Activated CD8-positive, alpha-beta memory T cell treated with anti-CD3 and anti-CD28 coated beads for 48 hours (primary cell): ENCODE measurements around the gene KCNN2.

Experiments used
- DNase-seq, 3 experiments: peaks; one replicate each; pipeline ENCODE4 v3.0.0-alpha.2; 2020; ENCODE audit warnings: low read depth in 2 of 3, low spot score in 2 of 3

The KCNN2 gene

DNA sequence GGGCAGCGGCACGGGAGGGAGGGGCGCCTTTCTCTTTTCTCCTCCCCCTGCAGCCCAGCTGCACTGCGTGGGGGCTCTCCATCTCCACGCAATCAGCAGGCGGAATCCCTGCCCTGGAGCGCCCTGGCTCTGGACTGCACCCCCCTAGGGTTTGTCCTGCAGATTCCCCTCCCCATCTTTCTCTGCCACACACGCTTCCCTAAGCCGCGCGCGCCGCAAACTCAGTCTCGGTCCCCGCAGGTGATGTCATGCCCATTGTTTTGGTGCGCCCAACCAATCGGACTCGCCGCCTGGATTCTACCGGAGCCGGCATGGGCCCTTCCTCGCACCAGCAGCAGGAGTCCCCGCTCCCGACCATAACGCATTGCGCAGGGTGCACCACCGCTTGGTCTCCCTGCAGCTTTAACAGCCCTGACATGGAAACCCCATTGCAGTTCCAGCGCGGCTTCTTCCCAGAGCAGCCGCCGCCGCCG lies at the start of gene KCNN2:
TSS of gene KCNN2 (plus strand) at position 347 of the 473 bp plus-strand sequence. CDS start at position 417, 70 bp downstream.
- no peak for DNase-seq

DNA sequence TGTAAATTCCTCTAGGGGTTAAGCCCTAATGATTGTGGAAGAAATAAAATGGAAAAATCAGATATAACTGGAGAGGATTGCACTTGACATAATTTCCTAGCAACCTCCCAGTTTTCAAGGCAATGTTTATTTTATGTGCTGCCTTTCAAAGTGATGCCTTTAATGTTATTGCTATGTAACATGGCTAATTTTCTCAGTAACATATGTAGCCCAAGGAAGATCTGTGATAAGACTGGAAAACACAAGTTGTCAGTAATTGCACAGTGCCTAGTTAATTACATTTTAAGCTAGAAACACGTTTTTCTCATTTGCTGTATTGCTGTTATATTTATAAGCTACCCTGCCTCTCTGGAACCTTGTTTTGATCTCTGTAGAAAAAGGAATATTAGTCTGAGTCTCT lies 49.2 kb upstream of the KCNN2 start:
- DNase-seq: no peak

DNA sequence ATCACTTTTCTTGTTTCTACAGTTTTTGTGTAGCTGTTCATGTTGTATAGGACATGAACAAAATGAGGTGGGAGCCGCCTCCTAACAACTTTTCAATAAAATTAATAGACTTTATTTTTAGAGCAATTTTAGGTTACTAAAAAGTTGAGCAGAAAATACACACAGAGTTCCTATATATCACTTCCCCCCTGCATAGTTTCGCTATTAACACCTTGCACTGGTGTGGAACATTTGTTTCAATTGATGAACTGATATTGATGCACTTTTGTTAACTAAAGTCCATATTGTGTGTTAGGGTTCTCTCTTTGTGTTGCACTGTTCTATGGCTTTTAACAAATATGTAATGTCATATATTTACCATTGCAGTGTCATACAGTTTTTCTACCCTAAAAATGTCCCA lies 47.8 kb upstream of the KCNN2 start:
- DNase-seq: no peak

DNA sequence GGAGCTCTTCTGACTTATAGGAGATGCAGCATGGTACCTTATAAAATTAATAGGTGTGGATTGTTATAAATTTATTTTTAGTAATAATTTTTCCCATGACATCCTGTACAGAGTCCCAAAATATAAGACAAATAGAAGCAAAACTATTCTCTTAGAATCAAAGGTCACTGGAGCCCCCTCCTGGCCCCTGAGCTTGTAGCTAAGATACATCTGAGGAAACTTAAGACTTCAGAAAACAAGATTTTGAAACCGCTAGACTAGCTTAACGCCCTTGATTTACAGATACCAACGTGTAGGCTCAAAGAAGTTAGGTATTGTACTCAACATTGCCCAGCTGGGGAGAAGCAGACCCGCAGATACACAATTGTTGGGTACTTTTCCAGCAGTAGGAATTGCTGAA lies 45.7 kb upstream of the KCNN2 start:
- no peak for DNase-seq

DNA sequence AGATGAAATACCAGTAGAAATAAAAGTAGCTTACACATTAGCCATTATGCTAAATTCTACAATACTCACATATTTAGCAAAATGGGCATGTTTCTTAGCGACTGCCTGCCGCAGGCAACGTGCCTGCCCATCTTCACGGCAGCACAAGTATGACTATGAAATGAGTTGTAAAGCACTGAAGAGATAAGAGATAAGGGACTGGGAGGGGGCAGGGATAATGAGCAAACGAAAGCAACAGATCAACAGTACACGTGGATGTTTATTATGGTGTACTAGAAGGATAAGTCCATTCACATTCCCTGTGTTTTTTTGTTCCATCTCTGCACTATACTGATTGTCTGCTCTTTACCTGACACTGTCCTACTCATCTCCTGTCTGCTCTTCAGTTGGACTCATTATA lies 44.1 kb upstream of the KCNN2 start:
- no peak for DNase-seq

DNA sequence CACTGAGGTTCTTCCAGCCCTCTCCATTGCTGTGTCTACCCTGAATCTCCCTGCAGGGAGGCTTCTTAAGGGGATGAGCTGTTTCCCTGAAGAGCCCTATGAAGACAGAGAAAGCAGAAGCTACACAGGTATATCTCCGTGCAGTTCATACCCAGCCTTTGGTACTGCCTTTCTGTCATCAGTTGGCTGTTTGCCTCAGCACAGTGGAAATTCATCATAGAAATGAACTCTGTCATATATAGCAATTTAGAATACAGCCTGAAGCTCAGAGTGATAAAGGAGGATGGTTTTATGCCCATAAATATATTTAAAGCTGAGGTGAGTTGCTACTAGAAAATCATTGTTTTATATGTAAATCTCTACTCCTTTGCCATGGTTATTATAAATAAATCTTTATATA lies 42.6 kb upstream of the KCNN2 start:
- no peak for DNase-seq

DNA sequence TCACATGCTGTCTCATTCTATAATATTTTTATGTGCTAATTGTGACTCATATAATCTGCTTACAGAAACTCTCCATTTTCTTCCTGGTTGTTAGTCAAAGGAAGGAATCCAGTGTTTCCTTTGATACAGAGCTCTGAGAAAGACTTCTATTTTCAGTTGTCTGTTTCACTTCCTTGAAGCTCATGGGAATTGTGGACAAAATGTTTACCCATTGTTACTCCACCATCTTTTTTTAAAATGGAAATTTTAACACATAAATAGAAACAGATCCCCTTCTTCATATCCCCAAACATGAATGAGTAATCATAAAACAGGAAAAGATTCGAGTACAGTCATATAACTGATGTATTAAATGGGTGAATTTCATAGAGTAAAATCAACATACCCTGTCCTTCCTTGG lies 42.0 kb upstream of the KCNN2 start:
- no peak for DNase-seq

DNA sequence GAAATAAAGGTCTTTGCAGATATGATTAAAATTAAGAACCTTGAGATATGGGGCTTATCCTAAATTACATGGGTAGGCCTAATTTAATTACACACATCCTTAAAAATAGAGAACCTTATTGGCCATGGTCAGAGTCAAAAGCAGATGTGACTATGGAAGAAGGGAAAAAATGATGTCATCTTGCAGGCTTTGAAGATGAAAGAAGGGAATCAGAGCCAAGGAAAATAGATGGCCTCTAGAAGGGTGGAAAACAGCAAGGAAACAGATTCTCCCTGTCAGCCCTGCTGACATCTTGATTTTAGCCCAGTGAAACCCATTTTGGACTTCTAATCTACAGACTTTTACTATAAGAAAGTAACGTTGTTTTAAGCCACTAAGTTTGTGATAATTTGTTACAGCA lies 37.6 kb upstream of the KCNN2 start:
- no peak for DNase-seq

DNA sequence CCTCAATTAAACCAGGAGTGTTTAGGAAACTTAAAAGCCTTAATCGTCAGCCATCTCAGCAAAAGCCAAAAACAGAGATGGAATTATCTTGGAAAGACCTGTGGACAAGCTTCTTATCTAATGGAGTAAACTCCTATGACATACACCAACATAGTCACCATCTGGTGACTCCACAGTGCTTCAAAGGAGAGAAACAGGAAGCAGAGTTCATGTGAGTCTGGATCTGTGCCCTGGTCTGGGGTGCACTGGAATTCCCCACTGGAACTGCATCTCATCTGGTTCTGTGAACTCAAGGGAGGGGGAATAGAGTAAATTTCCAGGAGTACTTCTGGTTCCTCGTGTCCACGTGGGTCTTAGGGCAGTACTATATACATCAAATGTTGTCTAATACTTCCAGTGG lies 36.3 kb upstream of the KCNN2 start:
- no peak for DNase-seq

DNA sequence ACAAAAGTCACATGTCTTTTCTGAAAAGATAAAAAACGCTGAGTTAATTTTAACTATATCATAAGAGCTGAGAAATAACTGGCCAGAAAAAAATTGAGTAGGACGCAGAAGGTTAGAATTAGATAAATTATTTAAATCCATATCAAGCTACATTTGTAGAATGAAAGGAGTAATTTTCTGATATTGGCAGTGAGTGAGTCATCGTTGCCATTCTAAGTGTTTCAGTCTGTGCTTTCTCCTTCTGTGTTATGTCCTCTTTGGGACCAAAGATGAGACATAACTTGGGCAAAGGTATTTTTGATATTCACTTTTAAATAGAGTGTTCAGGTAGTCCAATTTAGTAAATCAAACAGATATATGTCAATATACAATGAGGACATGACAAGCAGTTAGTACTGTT lies 34.4 kb upstream of the KCNN2 start:
- DNase-seq: no peak

DNA sequence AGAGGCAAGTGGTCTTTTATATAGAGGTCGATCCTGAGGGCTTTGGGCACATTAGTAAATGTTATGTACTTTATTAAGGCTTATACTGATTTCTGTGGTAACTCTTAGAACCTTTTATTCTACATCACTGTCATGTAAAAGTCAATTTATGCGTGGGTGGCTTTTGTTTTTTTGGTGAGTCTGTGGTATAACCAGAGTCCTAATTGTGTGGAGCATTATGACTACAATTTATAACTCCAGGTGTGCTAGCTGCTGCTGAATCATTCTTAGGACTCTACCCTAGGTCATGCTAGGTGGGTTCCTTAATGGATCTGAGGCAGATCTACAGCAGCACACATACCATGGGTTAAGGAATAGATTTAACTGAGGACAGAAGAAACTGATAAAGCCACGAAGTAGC lies 33.9 kb upstream of the KCNN2 start:
- DNase-seq: no peak

DNA sequence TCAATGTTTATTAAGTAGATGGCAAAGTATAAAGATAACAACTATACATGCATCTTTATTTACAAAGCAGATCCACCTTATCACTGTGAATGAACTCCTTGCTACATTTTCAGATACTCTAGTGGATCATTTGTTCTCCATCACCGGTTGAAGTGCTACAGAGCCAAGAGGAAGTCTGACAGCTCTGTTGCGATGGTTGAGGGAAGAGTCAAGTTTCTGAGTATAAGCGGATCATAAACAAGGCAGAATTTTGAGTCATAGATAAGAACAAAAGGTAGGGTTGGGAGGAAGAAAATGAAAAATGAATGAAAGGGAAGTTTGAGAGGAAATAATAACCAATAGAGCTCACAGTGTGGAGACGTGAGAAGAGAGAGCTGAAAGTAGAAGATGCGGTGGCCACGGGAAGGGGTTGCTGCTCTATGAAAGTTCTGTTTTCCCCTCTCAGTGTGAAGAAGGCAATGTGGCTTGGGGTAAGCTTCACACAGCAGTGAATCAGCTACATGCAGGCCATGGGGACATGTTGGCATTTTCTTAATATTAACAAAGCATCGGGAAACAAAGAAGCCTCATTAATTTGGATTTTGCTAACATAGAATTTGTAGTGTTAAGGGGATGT lies 30.8 kb upstream of the KCNN2 start:
- DNase-seq: no peak

DNA sequence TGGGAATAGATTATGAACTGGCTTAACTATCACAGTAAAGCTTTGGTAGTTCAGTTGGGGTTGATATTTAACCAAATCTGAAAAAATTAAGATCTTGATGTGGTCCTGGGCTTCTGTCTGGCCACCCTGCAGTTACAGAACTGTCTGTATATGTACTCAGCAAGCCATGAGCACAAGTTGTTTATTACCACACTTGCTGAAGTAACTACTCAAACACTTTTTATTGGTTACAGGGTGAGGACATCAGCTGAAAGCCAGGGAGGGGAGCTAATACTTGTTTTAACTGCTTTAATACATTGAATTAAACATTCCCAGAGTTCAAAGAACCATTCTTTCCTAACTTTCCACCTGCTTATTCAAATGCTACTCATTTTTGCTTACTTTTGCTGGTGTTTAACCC lies 29.4 kb upstream of the KCNN2 start:
- no peak for DNase-seq

DNA sequence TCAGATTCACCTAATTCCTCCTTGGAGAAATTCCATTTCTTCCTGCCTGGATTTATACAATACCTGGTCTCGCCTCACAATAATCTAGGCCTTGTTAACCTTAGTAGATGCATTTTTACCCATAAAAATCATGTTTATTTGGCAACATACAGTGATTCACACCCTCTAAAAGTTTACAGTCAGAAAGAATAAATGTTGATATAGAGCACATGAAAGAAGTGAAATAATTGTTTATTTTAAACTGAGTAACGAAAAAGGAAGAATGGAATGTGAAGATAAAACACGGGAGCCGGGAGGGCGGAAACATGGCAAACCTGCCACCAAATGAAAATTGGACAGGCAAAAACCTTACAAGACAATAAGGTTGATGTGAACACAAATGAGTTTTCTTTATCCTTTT lies 28.9 kb upstream of the KCNN2 start:
- no peak for DNase-seq

DNA sequence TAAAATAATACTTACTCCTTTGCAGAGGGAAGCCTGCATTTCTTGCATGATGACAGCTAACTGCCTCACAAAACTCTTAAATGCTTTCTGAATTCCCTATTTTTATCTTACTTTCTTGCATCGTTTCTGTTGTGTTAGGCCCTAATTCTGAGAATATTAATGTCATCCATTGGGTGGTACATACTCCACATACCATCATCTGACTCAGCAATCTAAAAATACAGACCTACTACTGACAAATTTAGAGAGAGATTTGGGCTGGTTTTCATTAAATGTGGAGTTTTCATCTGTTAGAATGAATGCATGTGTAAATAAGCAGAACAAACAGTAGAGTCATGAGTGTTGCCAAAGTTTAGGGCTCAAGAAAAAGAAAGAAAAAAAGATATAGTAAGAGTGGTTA lies 26.5 kb upstream of the KCNN2 start:
- no peak for DNase-seq

DNA sequence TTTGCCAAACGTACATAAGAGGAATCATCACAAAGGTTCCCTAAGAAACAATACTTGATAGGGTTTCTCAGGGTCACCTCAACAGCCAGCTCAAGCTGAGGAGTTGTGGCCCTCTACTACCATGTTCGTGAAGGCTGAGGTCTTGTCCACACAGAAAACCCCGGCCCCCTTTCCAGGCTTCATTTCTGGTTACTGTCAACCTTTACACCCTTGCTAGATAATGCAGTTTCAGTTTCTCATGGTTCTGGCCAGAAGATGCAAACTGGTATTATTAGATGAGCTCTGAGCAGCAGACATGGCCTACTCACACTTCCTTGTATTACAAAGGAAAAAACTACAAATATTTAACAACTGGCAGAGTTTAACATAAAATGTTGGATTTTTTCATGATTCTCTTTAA lies 22.8 kb upstream of the KCNN2 start:
- DNase-seq: no peak

DNA sequence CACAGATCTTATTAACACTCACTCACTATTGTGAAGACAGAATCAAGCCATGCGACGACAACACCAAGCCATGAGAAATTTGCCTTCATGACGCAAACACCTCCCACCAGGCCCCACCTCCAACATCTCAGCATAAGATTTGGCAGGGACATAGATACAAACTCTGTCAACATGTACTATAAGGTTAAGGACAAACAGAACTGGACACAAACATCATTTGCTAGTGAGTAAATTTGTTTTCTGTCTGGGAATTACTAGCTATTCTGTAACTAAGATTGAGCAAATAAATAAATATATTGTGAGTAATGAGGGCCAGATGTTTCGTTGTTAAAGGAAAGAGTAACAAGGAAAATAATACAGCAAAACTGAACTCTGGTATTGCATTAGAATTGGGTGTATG lies 15.7 kb upstream of the KCNN2 start:
- DNase-seq: no peak

DNA sequence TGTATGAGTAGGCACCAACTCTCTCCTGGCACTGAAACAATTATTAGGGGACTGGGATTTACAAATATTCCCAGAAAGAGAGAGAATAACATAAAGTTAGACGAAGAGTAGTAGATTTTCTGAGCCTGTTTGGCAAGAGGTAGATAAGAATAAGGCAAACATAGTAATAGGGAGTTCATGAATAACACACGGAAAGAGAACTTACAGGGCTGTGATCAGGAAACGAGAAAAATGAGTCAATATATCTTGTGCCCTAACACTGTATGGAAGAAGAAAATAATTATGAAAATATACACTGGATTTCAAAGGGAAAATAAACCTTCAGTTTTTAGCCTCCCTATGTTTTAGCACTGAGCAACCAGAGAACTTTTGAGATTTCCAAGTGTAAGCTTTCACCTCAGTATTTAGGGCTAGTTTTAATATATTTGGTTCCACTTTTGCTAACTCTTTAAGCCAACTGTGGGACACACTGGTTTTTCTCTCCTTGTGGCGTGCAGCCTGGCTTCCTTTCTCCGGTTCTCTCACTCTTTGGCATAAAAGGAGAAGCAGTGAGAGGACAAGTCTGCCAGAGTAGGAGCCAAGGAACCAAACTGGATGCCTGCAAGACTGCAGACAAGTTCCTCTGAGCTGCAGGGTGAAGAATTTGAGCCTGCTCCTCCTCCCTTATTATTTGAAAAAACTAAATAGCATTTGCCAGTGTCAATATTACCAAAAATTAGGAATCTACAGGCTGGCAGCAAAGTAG lies 6.6 kb upstream of the KCNN2 start:
- DNase-seq: no peak

DNA sequence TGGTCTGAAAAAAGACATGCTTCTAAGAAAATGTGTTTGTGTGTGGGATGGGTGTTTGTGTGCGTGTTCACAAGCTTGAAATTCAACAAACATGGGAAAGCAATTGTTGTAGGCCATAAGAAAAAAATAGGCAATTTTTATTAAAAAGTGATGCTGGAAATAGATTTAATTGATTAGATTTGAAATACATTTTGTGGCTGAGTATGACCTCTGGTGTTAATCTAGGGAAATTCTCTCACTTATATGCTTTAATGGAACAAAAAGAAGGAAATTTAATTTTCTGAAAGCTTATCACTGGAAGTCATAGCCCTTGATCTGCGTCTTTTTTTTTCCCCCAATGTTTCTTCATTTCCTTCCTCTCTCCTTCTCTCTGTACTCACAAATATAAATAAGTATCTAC lies 3.5 kb upstream of the KCNN2 start:
- DNase-seq: no peak

DNA sequence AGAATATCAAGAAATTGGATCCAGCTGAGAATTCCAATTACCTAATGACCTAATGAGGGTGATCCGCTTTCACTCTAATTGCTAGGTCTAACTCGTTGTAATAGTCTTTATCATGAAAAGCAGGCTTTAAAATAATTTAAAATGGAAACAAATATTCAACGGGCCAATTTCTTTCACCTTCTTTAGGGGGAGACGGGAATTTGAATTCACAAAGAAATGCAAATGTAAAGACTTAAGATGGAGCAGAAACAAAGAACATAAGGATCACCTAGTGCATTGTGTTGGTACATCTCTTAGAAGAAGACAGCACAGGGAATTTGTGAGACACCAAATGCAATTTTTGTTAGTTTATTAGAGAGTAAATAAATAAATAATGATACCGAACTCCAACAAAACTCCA lies 1.5 kb upstream of the KCNN2 start:
- no peak for DNase-seq

DNA sequence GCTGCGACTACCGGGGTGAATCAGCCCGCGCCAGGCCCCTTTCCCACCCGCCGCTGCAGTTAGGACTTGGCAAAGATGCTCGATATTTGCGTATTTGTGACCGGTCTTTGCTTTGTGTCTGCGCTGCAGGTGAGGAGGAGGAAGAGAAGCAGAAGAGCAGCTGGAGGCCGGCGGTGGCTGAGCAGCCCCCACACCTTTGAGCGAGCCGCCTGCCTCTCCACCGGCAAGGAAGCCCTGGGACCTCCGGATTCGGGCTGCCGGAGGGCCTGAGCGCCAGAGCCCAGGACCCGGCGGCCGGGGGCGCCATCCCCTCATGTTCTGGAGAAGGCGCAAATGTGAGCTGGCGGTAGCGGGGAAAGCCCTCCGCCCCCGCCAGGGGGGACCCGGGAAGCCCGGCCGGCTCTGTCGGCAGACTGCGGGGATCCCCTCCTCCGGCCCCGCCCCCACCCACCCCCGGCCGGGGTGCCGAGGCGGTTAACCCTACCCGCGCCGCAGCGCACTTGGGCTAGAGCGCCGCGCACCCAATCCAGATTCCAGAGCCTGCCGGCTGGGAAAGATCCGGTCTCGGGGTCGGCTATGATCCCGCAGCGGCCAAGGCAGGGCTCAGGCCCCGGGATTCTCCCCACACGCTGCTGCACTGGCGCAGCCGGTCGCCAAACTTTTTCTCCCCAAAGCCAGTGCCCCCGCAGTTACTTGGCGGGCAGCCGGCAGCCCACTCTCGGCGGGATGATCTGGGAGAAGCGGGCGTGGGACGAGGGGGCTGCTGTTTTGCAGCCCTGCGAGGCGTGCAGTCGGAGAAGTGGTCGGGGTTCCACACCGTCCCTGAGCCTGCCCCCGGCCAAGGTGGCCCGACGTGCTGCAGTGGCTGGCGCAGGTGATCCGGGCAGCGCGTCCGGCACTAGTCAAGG lies 800 bp upstream of the KCNN2 start:
- DNase-seq: no peak
